ENCODE measurements around the gene MACC1. TPM values are rescaled to one million over a fixed set of nuclear protein-coding genes. Genes with fewer than 3 reads are reported as not detected.

Gene MACC1
- total RNA-seq (under 1 TPM in 7 of 10 donors, not detected in 3; 0.02 to 0.82 (median 0.26) TPM), polyA plus RNA-seq (under 1 TPM in 1 of 2 donors, not detected in 1; under 0.01 TPM)
- long read RNA-seq, donor 1, partial matches to known transcripts = 1 of 1 reads
- long read RNA-seq, donor 1, other reads (novel, unspliced or antisense) = 0 of 1 reads
- long read RNA-seq, donor 2, partial matches to known transcripts = 1 of 1 reads
- long read RNA-seq, donor 2, other reads (novel, unspliced or antisense) = 0 of 1 reads
- long read RNA-seq, donor 3 = 0 reads

DNA sequence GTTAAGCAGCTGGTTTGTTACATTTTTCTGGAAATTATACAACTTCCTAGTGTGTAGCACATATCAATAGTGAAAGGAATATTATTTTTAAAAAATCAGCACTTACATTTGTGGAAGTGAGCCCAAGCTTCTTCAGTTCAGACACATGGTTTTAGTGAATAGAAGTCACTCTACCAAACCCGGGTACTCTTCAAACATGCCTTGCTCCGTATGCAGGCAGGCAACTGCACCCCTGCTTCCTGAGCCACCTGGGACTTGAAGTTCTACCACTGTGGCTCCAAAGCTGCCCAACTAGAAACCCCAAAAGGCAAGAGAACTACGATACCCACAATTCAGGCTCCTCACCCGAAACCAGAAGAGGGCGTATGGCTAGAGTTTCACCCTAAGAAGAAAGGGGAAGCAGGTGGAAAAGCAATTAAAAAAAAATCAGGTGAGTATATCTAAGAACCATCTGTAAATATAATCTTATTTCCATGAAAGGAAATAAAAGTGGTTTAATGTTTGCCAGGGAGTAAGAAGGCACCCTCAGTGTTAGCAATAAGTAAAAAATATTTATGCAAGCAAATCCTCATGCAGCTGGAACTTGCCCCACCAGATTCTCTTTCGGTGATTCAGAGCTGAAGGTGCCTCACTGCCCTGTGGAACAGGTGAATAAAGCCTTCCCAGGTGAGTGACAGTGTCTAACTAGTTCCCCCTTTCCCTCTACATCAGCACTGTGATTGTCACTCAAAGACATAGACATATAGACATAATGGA, at the start of gene MACC1:
MACC1 (minus strand) TSS at position 192 of the 756 bp plus-strand sequence. CDS start 55,522 bp downstream, outside the sequence.
- H3K4me3 ChIP-seq = peak within 1 kb of the TSS in 1 of 10 donors; percentile 17
- ATAC-seq (no peak), DNase-seq (no peak)
- H3K4me1 ChIP-seq = peaks cover 0 to 53% (median 10%) of the 10 kb centered on the region in 9 donors
- no peaks in the 10 kb centered on the region for H3K36me3 ChIP-seq
- TF ChIP-seq, protein P1, sequence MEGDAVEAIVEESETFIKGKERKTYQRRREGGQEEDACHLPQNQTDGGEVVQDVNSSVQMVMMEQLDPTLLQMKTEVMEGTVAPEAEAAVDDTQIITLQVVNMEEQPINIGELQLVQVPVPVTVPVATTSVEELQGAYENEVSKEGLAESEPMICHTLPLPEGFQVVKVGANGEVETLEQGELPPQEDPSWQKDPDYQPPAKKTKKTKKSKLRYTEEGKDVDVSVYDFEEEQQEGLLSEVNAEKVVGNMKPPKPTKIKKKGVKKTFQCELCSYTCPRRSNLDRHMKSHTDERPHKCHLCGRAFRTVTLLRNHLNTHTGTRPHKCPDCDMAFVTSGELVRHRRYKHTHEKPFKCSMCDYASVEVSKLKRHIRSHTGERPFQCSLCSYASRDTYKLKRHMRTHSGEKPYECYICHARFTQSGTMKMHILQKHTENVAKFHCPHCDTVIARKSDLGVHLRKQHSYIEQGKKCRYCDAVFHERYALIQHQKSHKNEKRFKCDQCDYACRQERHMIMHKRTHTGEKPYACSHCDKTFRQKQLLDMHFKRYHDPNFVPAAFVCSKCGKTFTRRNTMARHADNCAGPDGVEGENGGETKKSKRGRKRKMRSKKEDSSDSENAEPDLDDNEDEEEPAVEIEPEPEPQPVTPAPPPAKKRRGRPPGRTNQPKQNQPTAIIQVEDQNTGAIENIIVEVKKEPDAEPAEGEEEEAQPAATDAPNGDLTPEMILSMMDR (IDR thresholded peaks at IDR 0.05) = peak in 5 of 9 donors; percentile 8 to 35 (median 19)
- peak within 1 kb of the TSS in 1 of 10 donors; percentile 56 for H3K27ac ChIP-seq
- 51 to 55% methylated on average over 6 of the region's 6 CpGs for WGBS, 2 donors
- intact Hi-C loops (cut with DNase I) = no loop called here
- H3K9me3 ChIP-seq = no peaks in the 10 kb centered on the region
- H3K27me3 ChIP-seq = no peaks in the 10 kb centered on the region

- intact Hi-C loops (cut with DNase I) = no loop called here
- 70 to 73% methylated on average over 2 of the region's 2 CpGs for WGBS, 2 donors
- no peak overlapping the region for H3K27ac ChIP-seq
Measured at GRCh38 chr7:20264623-20265022, 47.4 kb upstream of the MACC1 start.

DNA sequence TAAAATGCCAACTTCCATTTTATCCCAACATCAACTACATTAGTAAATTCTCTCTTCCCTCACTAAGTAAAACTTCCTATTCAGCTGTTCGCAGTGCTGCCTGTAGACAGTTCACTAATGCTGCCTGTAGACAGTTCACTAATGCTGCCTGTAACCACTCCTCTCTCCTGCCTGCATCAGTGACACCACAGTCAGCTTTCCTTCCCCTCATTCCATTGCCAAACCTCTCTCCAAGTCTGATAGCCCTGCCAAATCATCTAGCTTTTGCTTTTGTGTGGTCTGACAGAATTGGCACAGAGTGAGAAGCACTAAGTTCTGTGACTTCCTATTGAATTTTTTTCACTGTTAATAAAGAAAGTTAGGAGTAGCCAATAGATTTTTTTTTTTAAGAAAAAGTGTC, 43.0 kb upstream of the MACC1 start:
- TF ChIP-seq, protein P1 (IDR thresholded peaks at IDR 0.05) = no peak
- H3K9me3 ChIP-seq = no peaks in the 10 kb centered on the region
- no peak overlapping the region for H3K4me3 ChIP-seq
- DNase-seq (peak in 1 of 2 donors; percentile 24), ATAC-seq (peak in 6 of 8 donors; percentile 63 to 89 (median 78))
- peaks cover 0 to 8% (median 0%) of the 10 kb centered on the region in 9 donors for H3K4me1 ChIP-seq
- no peaks in the 10 kb centered on the region for H3K36me3 ChIP-seq
- intact Hi-C loops (cut with DNase I) = no loop called here
- H3K27ac ChIP-seq = no peak overlapping the region
- 44 to 53% methylated on average over 1 of the region's 1 CpG for WGBS, 2 donors
- no peaks in the 10 kb centered on the region for H3K27me3 ChIP-seq

More at GRCh38 chr7:20264623-20265022, 47.4 kb upstream of the MACC1 start:
- ATAC-seq (no peak), DNase-seq (no peak)
- no peaks in the 10 kb centered on the region for H3K9me3 ChIP-seq
- no peaks in the 10 kb centered on the region for H3K27me3 ChIP-seq
- TF ChIP-seq, protein P1 (IDR thresholded peaks at IDR 0.05) = no peak
- no peaks in the 10 kb centered on the region for H3K36me3 ChIP-seq
- H3K4me3 ChIP-seq = no peak overlapping the region
- peaks cover 0 to 8% (median 0%) of the 10 kb centered on the region in 9 donors for H3K4me1 ChIP-seq

- Histone ChIP-seq H3K36me3 (no peaks in the 10 kb centered on the region), H3K4me1 (peaks cover 0 to 8% (median 0%) of the 10 kb centered on the region in 9 donors), H3K9me3 (no peaks in the 10 kb centered on the region), H3K4me3 (no peak overlapping the region), H3K27me3 (no peaks in the 10 kb centered on the region), H3K27ac (no peak overlapping the region)
- no peak for DNase-seq
- intact Hi-C loops (cut with DNase I) = no loop called here
- no peak for ATAC-seq
- TF ChIP-seq, protein P1 (IDR thresholded peaks at IDR 0.05) = no peak
Measured at GRCh38 chr7:20257212-20257611, 40.0 kb upstream of the MACC1 start.
